ENCODE data around the gene UNC5C.

UNC5C gene

GRCh38 chr4:95428291-95429070 is 120.3 kb downstream of the UNC5C start:
- TF ChIP-seq CTCF (IDR thresholded peaks at IDR 0.05; ENCODE audit: low read depth, low read length), result no peak
- no peak overlapping the region for H3K4me3 ChIP-seq (ENCODE audit: low read depth, low read length)

DNA sequence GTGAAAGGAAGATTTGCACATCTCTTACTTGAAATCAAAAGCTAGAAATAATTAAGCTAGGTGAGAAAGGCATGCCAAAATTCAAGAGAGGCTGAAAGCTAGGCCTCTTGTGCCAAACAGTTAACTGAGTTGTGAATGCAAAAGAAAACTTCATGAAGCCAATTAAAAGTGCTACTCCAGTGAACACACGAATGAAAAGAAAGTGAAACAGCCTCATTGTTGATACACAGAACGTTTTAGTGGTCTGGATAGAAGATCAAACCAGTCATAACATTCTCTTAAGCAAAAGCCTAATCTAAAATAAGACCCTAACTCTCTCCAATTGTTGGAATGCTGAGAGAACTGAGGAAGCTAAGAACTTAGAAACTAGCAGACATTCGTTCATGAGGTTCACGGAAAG is 122.3 kb downstream of the UNC5C start:
- TF ChIP-seq CTCF (IDR thresholded peaks at IDR 0.05; ENCODE audit: low read depth, low read length), result no peak
- no peak overlapping the region for H3K4me3 ChIP-seq (ENCODE audit: low read depth, low read length)

- no peak overlapping the region for H3K4me3 ChIP-seq (ENCODE audit: low read depth, low read length)
- TF ChIP-seq CTCF (IDR thresholded peaks at IDR 0.05; ENCODE audit: low read depth, low read length), result no peak
Observed at GRCh38 chr4:95422436-95422835, 126.3 kb downstream of the UNC5C start.

DNA sequence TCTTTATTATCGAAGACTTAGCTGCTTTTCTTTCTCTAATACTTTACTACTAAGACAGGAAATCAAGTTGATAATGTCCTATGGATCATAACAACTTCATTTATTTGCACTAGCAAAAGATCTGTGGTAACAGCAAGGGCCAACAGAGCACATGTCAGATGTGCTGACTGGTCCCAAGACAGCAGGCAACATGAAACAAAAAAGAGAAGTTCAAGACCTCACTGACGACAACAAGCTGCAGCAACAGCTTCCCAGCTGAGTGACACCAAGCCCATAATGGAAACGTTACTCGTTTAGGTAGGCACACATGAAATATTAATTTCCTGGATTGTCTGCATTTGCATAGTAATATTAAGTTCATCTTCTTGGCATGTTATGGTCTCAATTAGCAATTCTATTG is 126.9 kb downstream of the UNC5C start:
- H3K4me3 ChIP-seq (ENCODE audit: low read depth, low read length), result no peak overlapping the region
- no peak for TF ChIP-seq CTCF (IDR thresholded peaks at IDR 0.05; ENCODE audit: low read depth, low read length)

DNA sequence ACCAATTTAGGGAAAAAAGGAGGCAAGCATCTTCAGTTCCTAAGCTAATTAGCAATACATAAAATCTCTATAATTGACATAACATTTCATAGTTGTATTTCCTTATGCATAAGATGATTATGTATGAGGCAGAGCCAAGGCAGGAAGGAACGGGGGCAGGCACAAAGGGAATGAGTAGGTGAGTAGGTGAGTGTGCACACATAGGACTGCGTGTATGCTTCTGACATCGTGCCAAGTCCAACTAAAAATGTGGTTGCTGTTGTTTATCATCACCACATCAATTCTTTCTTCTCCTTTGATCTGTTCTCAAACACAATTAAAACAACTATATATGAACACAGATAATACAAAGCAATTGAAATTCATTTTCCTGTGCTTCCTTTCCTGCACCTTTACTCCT is 131.2 kb downstream of the UNC5C start:
- H3K4me3 ChIP-seq (ENCODE audit: low read depth, low read length), result no peak overlapping the region
- no peak for TF ChIP-seq CTCF (IDR thresholded peaks at IDR 0.05; ENCODE audit: low read depth, low read length)

DNA sequence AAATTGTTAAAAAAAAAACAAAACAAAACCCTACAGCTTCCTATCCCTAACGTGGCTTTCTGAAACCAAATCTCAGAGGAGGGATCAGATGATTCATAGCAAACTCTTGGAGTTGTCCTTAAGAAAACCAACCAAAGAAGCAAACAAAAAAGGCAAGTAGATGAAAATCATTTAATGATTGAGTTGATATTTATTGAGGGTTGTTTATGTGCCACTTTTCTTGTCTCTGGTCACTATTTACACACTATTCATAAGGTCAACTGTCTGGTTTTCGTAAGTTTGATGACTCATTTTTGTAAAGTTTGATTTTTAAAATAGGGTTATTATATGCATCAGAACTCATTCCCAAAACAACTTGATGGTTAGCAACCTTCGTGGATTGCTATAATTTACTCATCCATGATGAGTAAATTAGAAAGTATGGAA is 133.4 kb downstream of the UNC5C start:
- H3K4me3 ChIP-seq (ENCODE audit: low read depth, low read length), result no peak overlapping the region
- TF ChIP-seq CTCF (IDR thresholded peaks at IDR 0.05; ENCODE audit: low read depth, low read length), result no peak

DNA sequence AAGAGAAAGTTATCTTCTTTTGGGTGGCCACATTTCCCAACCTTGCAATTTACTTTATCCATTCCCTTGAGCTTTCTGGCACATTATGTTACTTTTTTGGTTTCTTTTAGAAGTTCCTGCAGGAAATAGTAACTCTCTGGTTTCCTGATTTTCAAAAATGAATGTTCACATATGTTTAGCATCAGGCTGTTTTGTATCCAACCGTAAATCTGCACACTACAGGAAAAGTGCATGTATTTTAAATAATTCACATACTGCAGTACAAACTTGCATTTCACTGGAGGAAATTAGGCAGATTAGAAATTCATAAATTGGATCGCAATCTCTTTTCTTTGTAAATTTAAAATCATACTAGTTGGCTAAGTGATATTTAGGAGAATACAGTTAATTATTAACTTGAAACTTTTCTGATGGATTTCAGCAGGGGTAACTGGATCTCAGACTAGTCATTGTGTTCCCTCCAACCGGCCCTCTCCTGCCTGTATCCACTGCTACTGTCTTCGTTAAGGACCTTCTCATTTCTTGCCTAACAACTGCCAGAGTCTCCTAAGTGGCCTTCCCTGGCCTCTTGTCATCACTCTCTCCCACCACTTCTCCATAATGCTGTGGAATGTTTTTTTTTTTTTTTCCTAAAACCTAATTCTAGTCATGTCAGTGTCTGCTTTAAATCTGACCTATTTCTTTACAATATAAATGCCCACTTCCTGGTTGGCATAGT is 137.2 kb downstream of the UNC5C start:
- TF ChIP-seq CTCF (IDR thresholded peaks at IDR 0.05; ENCODE audit: low read depth, low read length), result no peak
- H3K4me3 ChIP-seq (ENCODE audit: low read depth, low read length), result no peak overlapping the region
